H9 (cell line): ENCODE measurements around the gene ESPL1. TPM values are rescaled to one million over a fixed set of nuclear protein-coding genes. Genes with fewer than 3 reads are reported as not detected.

Experiments used
- DNase-seq: peaks from one replicate; pipeline ENCODE4 v3.0.0-alpha.2; 2017
- H2AFZ ChIP-seq: one replicate; pipeline ENCODE4 v1.6.1; 2013; ENCODE audit warnings: mild to moderate bottlenecking, low read length, control low read depth, moderate library complexity
- H2AK5ac ChIP-seq: 2 replicates; pipeline ENCODE4 v1.6.1; 2013; ENCODE audit warnings: low read length, control low read depth, mixed read lengths; ENCODE audit not compliant: insufficient read length
- H2BK120ac ChIP-seq: one replicate; pipeline ENCODE4 v1.6.1; 2013; ENCODE audit warnings: low read depth, mild to moderate bottlenecking, low read length, control low read depth, inconsistent platforms; ENCODE audit not compliant: poor library complexity, severe bottlenecking
- H2BK12ac ChIP-seq: 2 replicates; pipeline ENCODE4 v1.6.1; 2013; ENCODE audit warnings: low read length, control low read depth, mixed read lengths, low read depth; ENCODE audit not compliant: insufficient read length
- H2BK15ac ChIP-seq: 2 replicates; pipeline ENCODE4 v1.6.1; 2013; ENCODE audit warnings: low read depth, low read length, control low read depth
- H2BK20ac ChIP-seq: one replicate; pipeline ENCODE4 v1.6.1; 2013; ENCODE audit warnings: low read depth, mild to moderate bottlenecking, low read length, control low read depth, inconsistent platforms; ENCODE audit not compliant: poor library complexity, severe bottlenecking
- H2BK5ac ChIP-seq: 2 replicates; pipeline ENCODE4 v1.6.1; 2013; ENCODE audit warnings: low read length, control low read depth, mixed read lengths; ENCODE audit not compliant: insufficient read length
- H3K14ac ChIP-seq: 2 replicates; pipeline ENCODE4 v1.6.1; 2013; ENCODE audit warnings: low read length, control low read depth; ENCODE audit not compliant: insufficient read depth
- H3K18ac ChIP-seq: 2 replicates; pipeline ENCODE4 v1.6.1; 2013; ENCODE audit warnings: low read depth, mild to moderate bottlenecking, mixed read lengths, low read length, control low read depth; ENCODE audit not compliant: insufficient read length
- H3K23ac ChIP-seq: 2 replicates; pipeline ENCODE4 v1.6.1; 2013; ENCODE audit warnings: low read length, control low read depth, mixed read lengths, low read depth; ENCODE audit not compliant: insufficient read length
- H3K23me2 ChIP-seq: 2 replicates; pipeline ENCODE4 v1.6.1; 2013; ENCODE audit warnings: low read depth, mild to moderate bottlenecking, mixed read lengths, low read length, control low read depth; ENCODE audit not compliant: insufficient read length, poor library complexity, severe bottlenecking
- H3K27ac ChIP-seq: 2 replicates; pipeline ENCODE4 v1.5.1; 2013; ENCODE audit warnings: low read length, control low read depth, mixed read lengths, low read depth; ENCODE audit not compliant: insufficient read length
- H3K27me3 ChIP-seq: 2 replicates; pipeline ENCODE4 v1.6.1; 2013; ENCODE audit warnings: low read length, control low read depth, inconsistent platforms; ENCODE audit not compliant: insufficient read depth
- H3K4ac ChIP-seq: 2 replicates; pipeline ENCODE4 v1.6.1; 2013; ENCODE audit warnings: low read depth, mild to moderate bottlenecking, control low read depth, inconsistent platforms, low read length, moderate library complexity
- H3K4me1 ChIP-seq: 2 replicates; pipeline ENCODE4 v1.6.1; 2013; ENCODE audit warnings: low read length, control low read depth, inconsistent platforms; ENCODE audit not compliant: insufficient read depth
- H3K4me2 ChIP-seq: 2 replicates; pipeline ENCODE4 v1.6.1; 2013; ENCODE audit warnings: low read length, control low read depth, mixed read lengths; ENCODE audit not compliant: insufficient read length, insufficient read depth
- H3K56ac ChIP-seq: 2 replicates; pipeline ENCODE4 v1.6.1; 2013; ENCODE audit warnings: low read depth, mild to moderate bottlenecking, mixed read lengths, low read length, control low read depth; ENCODE audit not compliant: insufficient read length
- H3K79me1 ChIP-seq: 2 replicates; pipeline ENCODE4 v1.6.1; 2013; ENCODE audit warnings: low read depth, mild to moderate bottlenecking, moderate library complexity, low read length, control low read depth, inconsistent platforms; ENCODE audit not compliant: insufficient read depth, poor library complexity, severe bottlenecking
- H3K79me2 ChIP-seq: 2 replicates; pipeline ENCODE4 v1.6.1; 2013; ENCODE audit warnings: low read length, control low read depth, inconsistent platforms; ENCODE audit not compliant: insufficient read depth
- H3K9ac ChIP-seq: 2 replicates; pipeline ENCODE4 v1.6.1; 2013; ENCODE audit warnings: low read length, control low read depth, mixed read lengths; ENCODE audit not compliant: insufficient read length; ENCODE audit errors: extremely low read depth
- H3K9me3 ChIP-seq: one replicate; pipeline ENCODE4 v1.6.1; 2013; ENCODE audit warnings: low read depth, low read length, inconsistent platforms; ENCODE audit not compliant: control insufficient read depth
- H3T11ph ChIP-seq: one replicate; pipeline ENCODE4 v1.6.1; 2013; ENCODE audit warnings: mild to moderate bottlenecking, low read length, control low read depth, inconsistent platforms
- H4K20me1 ChIP-seq: one replicate; pipeline ENCODE4 v1.6.1; 2013; ENCODE audit not compliant: control insufficient read depth, insufficient read length, insufficient read depth
- H4K5ac ChIP-seq: 2 replicates; pipeline ENCODE4 v1.6.1; 2013; ENCODE audit warnings: low read depth, mild to moderate bottlenecking, mixed read lengths, low read length, control low read depth; ENCODE audit not compliant: insufficient read length
- H4K8ac ChIP-seq: replicated peaks from 2 replicates; pipeline ENCODE4 v1.6.1; 2013; ENCODE audit warnings: low read length, control low read depth, mixed read lengths, low read depth; ENCODE audit not compliant: insufficient read length
- H4K91ac ChIP-seq: 2 replicates; pipeline ENCODE4 v1.6.1; 2013; ENCODE audit warnings: low read depth, mild to moderate bottlenecking, moderate library complexity, mixed read lengths, low read length, control low read depth; ENCODE audit not compliant: insufficient read length
- H3K27ac Mint-ChIP-seq, 3 experiments: 2 replicates in 2 of 3; 3 replicates in 1 of 3; pipeline ENCODE4 v1.8.0; 2020 to 2021; ENCODE audit warnings: mixed read lengths in 3 of 3, mild to moderate bottlenecking in 1 of 3, moderate library complexity in 1 of 3
- H3K27me3 Mint-ChIP-seq: 2 replicates; pipeline ENCODE4 v1.8.0; 2021; ENCODE audit warnings: low read depth, mild to moderate bottlenecking, moderate library complexity, mixed read lengths
- H3K36me3 Mint-ChIP-seq, 3 experiments: 2 replicates in 2 of 3; 3 replicates in 1 of 3; pipeline ENCODE4 v1.8.0; 2020 to 2021; ENCODE audit warnings: low read depth in 3 of 3, mixed read lengths in 3 of 3; ENCODE audit not compliant: insufficient read depth in 1 of 3
- H3K4me1 Mint-ChIP-seq, 2 experiments: 2 replicates each; pipeline ENCODE4 v1.8.0; 2020; ENCODE audit warnings: mixed read lengths in 2 of 2
- H3K4me3 Mint-ChIP-seq, 2 experiments: 2 replicates in 1 of 2; 3 replicates in 1 of 2; pipeline ENCODE4 v1.8.0; 2020 to 2021; ENCODE audit warnings: mild to moderate bottlenecking in 2 of 2, mixed read lengths in 2 of 2, moderate library complexity in 1 of 2
- H3K9me3 Mint-ChIP-seq, 2 experiments: 2 replicates in 1 of 2; 3 replicates in 1 of 2; pipeline ENCODE4 v1.8.0; 2020; ENCODE audit warnings: mild to moderate bottlenecking in 2 of 2, mixed read lengths in 2 of 2, moderate library complexity in 1 of 2
- WGBS: extraction: QIAGEN DNeasy Blood & Tissue Kit; methylation state at CpG from one replicate; pipeline ENCODE4 v1.1.7; 2013; ENCODE audit warnings: missing lambda C conversion rate, low lambda C conversion rate, mixed read lengths; ENCODE audit not compliant: insufficient read length; ENCODE audit errors: extremely low coverage; 5-methylcytosine and 5-hydroxymethylcytosine counted together
- total RNA-seq: library from RNA; stranded (reverse); gene quantifications from 2 replicates; pipeline ENCODE4 v1.2.1, GENCODE V29; 2021
- TF ChIP-seq, protein P1 (sequence below): fragments of 200-600 bp; sonication (generic); conservative IDR thresholded peaks from 3 replicates; pipeline ENCODE4 v1.8.0; 2021; ENCODE audit warnings: antibody characterized with exemption, mild to moderate bottlenecking

ESPL1 gene
- total RNA-seq, 1 experiment from 2014 or later: 43.2 TPM

DNA sequence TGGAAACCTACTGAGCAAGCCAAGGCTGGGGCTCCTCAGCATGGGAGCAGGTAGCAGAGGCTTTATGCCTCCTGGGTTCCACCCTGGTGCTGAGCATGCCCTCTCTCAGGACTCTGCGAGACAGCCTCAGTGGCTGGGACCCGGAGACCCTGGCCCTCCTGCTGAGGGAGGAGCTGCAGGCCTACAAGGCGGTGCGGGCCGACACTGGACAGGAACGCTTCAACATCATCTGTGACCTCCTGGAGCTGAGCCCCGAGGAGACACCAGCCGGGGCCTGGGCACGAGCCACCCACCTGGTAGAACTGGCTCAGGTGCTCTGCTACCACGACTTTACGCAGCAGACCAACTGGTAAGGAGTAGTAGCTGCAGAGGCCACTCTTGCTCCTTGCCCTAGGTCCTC lies 8.4 kb downstream of the ESPL1 start:
- Histone ChIP-seq H3K56ac (no peak overlapping the region), H2AK5ac (no peak overlapping the region), H4K8ac (no peak overlapping the region), H3K23ac (no peak overlapping the region), H2BK12ac (no peak overlapping the region), H2BK15ac (no peak overlapping the region), H3K9me3 (no peaks in the 10 kb centered on the region), H2BK5ac (no peak overlapping the region), H4K20me1 (no peaks in the 10 kb centered on the region), H2BK20ac (no peak overlapping the region), H3K79me1 (no peaks in the 10 kb centered on the region), H3K4me1 (no peaks in the 10 kb centered on the region; the same call in 1 of the 2 replicates), H3K18ac (no peak overlapping the region), H2AFZ (no peak overlapping the region), H3K9ac (no peak overlapping the region), H4K5ac (no peak overlapping the region), H3K14ac (no peak overlapping the region), H2BK120ac (no peak overlapping the region), H3K23me2 (no peaks in the 10 kb centered on the region), H3T11ph (no peak overlapping the region), H3K27me3 (no peaks in the 10 kb centered on the region), H3K4ac (no peak overlapping the region), H4K91ac (no peak overlapping the region), H3K27ac (no peak overlapping the region), H3K4me2 (no peak overlapping the region), H3K79me2 (no peaks in the 10 kb centered on the region)
- no CpG with 5 or more reads among the region's 11 CpGs for WGBS
- Mint-ChIP-seq H3K27ac (no peak overlapping the region), H3K27me3 (no peaks in the 10 kb centered on the region), H3K9me3 (no peaks in the 10 kb centered on the region), H3K36me3 (peaks cover 44 to 79% (median 70%) of the 10 kb centered on the region in 3 experiments; a peak in 6 of 7 replicates), H3K4me3 (no peak overlapping the region), H3K4me1 (peaks cover 0 to 4% of the 10 kb centered on the region in 2 experiments; a peak in 1 of 4 replicates)
- DNase-seq: no peak
- TF ChIP-seq, protein P1, sequence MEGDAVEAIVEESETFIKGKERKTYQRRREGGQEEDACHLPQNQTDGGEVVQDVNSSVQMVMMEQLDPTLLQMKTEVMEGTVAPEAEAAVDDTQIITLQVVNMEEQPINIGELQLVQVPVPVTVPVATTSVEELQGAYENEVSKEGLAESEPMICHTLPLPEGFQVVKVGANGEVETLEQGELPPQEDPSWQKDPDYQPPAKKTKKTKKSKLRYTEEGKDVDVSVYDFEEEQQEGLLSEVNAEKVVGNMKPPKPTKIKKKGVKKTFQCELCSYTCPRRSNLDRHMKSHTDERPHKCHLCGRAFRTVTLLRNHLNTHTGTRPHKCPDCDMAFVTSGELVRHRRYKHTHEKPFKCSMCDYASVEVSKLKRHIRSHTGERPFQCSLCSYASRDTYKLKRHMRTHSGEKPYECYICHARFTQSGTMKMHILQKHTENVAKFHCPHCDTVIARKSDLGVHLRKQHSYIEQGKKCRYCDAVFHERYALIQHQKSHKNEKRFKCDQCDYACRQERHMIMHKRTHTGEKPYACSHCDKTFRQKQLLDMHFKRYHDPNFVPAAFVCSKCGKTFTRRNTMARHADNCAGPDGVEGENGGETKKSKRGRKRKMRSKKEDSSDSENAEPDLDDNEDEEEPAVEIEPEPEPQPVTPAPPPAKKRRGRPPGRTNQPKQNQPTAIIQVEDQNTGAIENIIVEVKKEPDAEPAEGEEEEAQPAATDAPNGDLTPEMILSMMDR: no peak
